HCT116 (cell line): ENCODE measurements around the gene STK11. TPM values are rescaled to one million over a fixed set of nuclear protein-coding genes. Genes with fewer than 3 reads are reported as not detected.
A peak's percentile ranks its signal among the peaks of the same experiment; 100 is the strongest.

ENCODE experiments used
- ATAC-seq: fragments of 200-7000 bp; cut with Tn5 transposase; 2 replicates; pipeline ENCODE4 v1.9.1; 2020; ENCODE audit warnings: mild to moderate bottlenecking, moderate library complexity
- BruUV-seq: library from RNA; stranded (reverse); fragments of 400-500 nt; replicated peaks from 2 replicates; lab custom pipeline; 2021; lab: Mats Ljungman, UMichigan
- CTCF ChIA-PET: fragments of 300-600 bp; sonication (Branson Sonifier 250); formaldehyde crosslinking; loops from one replicate; lab custom pipeline; 2021; ENCODE audit warnings: antibody characterized with exemption; lab: Charles Lee
- POLR2A ChIA-PET: fragments of 300-600, 350-600 bp; sonication (Branson Sonifier 250); formaldehyde crosslinking; loops from one replicate; lab custom pipeline; 2021; ENCODE audit warnings: antibody characterized with exemption; lab: Charles Lee
- RAD21 ChIA-PET, 2 experiments: fragments of 300-600 bp; sonication (Branson Sonifier 250); formaldehyde crosslinking; loops; one replicate each; lab custom pipeline; 2023; ENCODE audit warnings: low total read pairs in 2 of 2; ENCODE audit not compliant: uncharacterized antibody in 2 of 2, unreplicated experiment in 2 of 2, low non-redundant PET in 1 of 2; lab: Charles Lee
- DNase-seq: peaks from one replicate; pipeline ENCODE4 v3.0.0-alpha.2; 2010; ENCODE audit warnings: low read depth, low spot score
- H2AFZ ChIP-seq: fragments of 200-600 bp; shearing (Covaris generic), sonication (generic); 2 replicates; pipeline ENCODE4 v1.6.1; 2017; ENCODE audit warnings: low read depth, mixed run types, mixed read lengths, antibody characterized with exemption, low read length; ENCODE audit not compliant: poor library complexity, severe bottlenecking
- H3K27ac ChIP-seq: 2 replicates; pipeline ENCODE4 v1.5.1; 2012; ENCODE audit warnings: low read depth, low read length
- H3K27me3 ChIP-seq: fragments of 200-600 bp; sonication (generic); 2 replicates; pipeline ENCODE4 v1.6.1; 2016; ENCODE audit warnings: mixed run types, low read length, mixed read lengths; ENCODE audit not compliant: insufficient read depth
- H3K36me3 ChIP-seq, 2 experiments: fragments of 200-500 bp in 1 of 2; fragments of 200-600 bp in 1 of 2; sonication (Bioruptor generic) in 1 of 2; sonication (generic) in 1 of 2; 2 replicates each; pipeline versions ENCODE4 v1.5.1 to v1.6.1; 2014 to 2016; ENCODE audit warnings: low read length in 2 of 2, inconsistent platforms in 1 of 2, mixed read lengths in 1 of 2, mixed run types in 1 of 2; ENCODE audit not compliant: insufficient read depth in 2 of 2, control insufficient read depth in 1 of 2
- H3K4me1 ChIP-seq, 2 experiments: fragments of 200-600 bp in 1 of 2; sonication (generic) in 1 of 2; 2 replicates each; pipeline versions ENCODE4 v1.5.1 to v1.6.1; 2012 to 2017; ENCODE audit warnings: low read length in 2 of 2, inconsistent platforms in 1 of 2, mild to moderate bottlenecking in 1 of 2, mixed read lengths in 1 of 2, mixed run types in 1 of 2, moderate library complexity in 1 of 2; ENCODE audit not compliant: insufficient read depth in 2 of 2, control insufficient read depth in 1 of 2
- H3K4me2 ChIP-seq: fragments of 200-600 bp; sonication (generic); 2 replicates; pipeline ENCODE4 v1.6.1; 2017; ENCODE audit warnings: mixed run types, low read length, mixed read lengths
- H3K4me3 ChIP-seq, 2 experiments: fragments of 200-600 bp in 1 of 2; sonication (generic) in 1 of 2; replicated peaks in 1 of 2; 2 replicates each; pipeline ENCODE4 v1.5.1; 2011 to 2016; ENCODE audit warnings: low read length in 2 of 2, control low read depth in 1 of 2, low read depth in 1 of 2, mild to moderate bottlenecking in 1 of 2, mixed read lengths in 1 of 2, mixed run types in 1 of 2
- H3K79me2 ChIP-seq: fragments of 200-600 bp; sonication (generic); 2 replicates; pipeline ENCODE4 v1.6.1; 2017; ENCODE audit warnings: mild to moderate bottlenecking, mixed run types, low read length, moderate library complexity, mixed read lengths; ENCODE audit not compliant: insufficient read depth
- H3K9ac ChIP-seq: fragments of 200-600 bp; sonication (generic); 2 replicates; pipeline ENCODE4 v1.6.1; 2016; ENCODE audit warnings: low read length, mixed read lengths
- H3K9me2 ChIP-seq: fragments of 200-600 bp; sonication (generic), shearing (Covaris generic); 2 replicates; pipeline ENCODE4 v1.6.1; 2017; ENCODE audit warnings: mixed run types, mild to moderate bottlenecking, moderate library complexity; ENCODE audit not compliant: insufficient read depth
- H3K9me3 ChIP-seq, 2 experiments: fragments of 200-500 bp in 1 of 2; fragments of 200-600 bp in 1 of 2; sonication (Bioruptor generic) in 1 of 2; sonication (generic) in 1 of 2; 2 replicates each; pipeline ENCODE4 v1.6.1; 2014 to 2017; ENCODE audit warnings: low read length in 2 of 2, mixed read lengths in 2 of 2, inconsistent platforms in 1 of 2, low read depth in 1 of 2, mild to moderate bottlenecking in 1 of 2, mixed run types in 1 of 2, moderate library complexity in 1 of 2; ENCODE audit not compliant: control insufficient read depth in 1 of 2, insufficient read depth in 1 of 2
- H4K20me1 ChIP-seq: fragments of 200-600 bp; sonication (generic), shearing (Covaris generic); 2 replicates; pipeline ENCODE4 v1.6.1; 2017; ENCODE audit warnings: mixed run types, mild to moderate bottlenecking, moderate library complexity; ENCODE audit not compliant: insufficient read depth
- EGR1 ChIP-seq: IDR thresholded peaks from 2 replicates; pipeline ENCODE4 v1.6.1; 2012; ENCODE audit warnings: low read depth
- EZH2 ChIP-seq: fragments of 200-600 bp; sonication (generic); IDR thresholded peaks from 2 replicates; pipeline ENCODE4 v1.6.1; 2017; ENCODE audit warnings: antibody characterized with exemption, mixed run types
- EZH2phosphoT487 ChIP-seq: fragments of 200-600 bp; IDR thresholded peaks from 2 replicates; pipeline ENCODE4 v1.6.1; 2018; ENCODE audit warnings: antibody characterized with exemption, borderline replicate concordance
- POLR2A ChIP-seq: IDR thresholded peaks from 2 replicates; pipeline ENCODE4 v1.7.0; 2011; ENCODE audit warnings: borderline replicate concordance; ENCODE audit not compliant: insufficient read depth, insufficient read length; ENCODE audit errors: extremely low read depth
- POLR2AphosphoS5 ChIP-seq: IDR thresholded peaks from 2 replicates; pipeline ENCODE4 v1.6.1; 2011; ENCODE audit warnings: mild to moderate bottlenecking, low read depth, low read length, moderate library complexity
- SRF ChIP-seq: IDR thresholded peaks from 2 replicates; pipeline ENCODE4 v1.6.1; 2012; ENCODE audit warnings: low read depth
- TCF7L2 ChIP-seq: IDR thresholded peaks from 2 replicates; pipeline ENCODE4 v1.7.0; 2011; ENCODE audit warnings: borderline replicate concordance, inconsistent platforms; ENCODE audit not compliant: insufficient read depth, insufficient read length; ENCODE audit errors: extremely low read depth
- YY1 ChIP-seq: IDR thresholded peaks from 2 replicates; pipeline ENCODE4 v1.6.1; 2011; ENCODE audit warnings: low read length, low read depth, moderate library complexity, mild to moderate bottlenecking; ENCODE audit not compliant: insufficient replicate concordance; ENCODE audit errors: extremely low read depth
- ZFX ChIP-seq: fragments of 450-650 bp; IDR thresholded peaks from 2 replicates; pipeline ENCODE4 v1.6.1; 2017
- intact Hi-C: fragments of 100-400 bp; cut with micrococcal nuclease; formaldehyde crosslinking; loops from 2 replicates; pipeline ENCODE4 v1.10.0; 2022
- total RNA-seq: library from RNA; stranded (reverse); gene quantifications from one replicate; pipeline ENCODE4 v1.2.1, GENCODE V29; 2021; ENCODE audit not compliant: unreplicated experiment
- TF ChIP-seq, protein P1 (sequence below), 3 experiments: fragments of 200-600 bp in 1 of 3; sonication (generic) in 1 of 3; IDR thresholded peaks in 2 of 3; conservative IDR thresholded peaks in 1 of 3; 2 replicates each; pipeline ENCODE4 v1.5.1; 2012 to 2017; ENCODE audit warnings: low read depth in 2 of 3, low read length in 2 of 3, antibody characterized with exemption in 1 of 3, borderline replicate concordance in 1 of 3, control low read depth in 1 of 3, mild to moderate bottlenecking in 1 of 3, mixed read lengths in 1 of 3, mixed run types in 1 of 3, moderate library complexity in 1 of 3; ENCODE audit not compliant: insufficient read depth in 1 of 3

STK11 gene
- total RNA-seq, 1 experiment from 2014 or later = 86.9 TPM

DNA sequence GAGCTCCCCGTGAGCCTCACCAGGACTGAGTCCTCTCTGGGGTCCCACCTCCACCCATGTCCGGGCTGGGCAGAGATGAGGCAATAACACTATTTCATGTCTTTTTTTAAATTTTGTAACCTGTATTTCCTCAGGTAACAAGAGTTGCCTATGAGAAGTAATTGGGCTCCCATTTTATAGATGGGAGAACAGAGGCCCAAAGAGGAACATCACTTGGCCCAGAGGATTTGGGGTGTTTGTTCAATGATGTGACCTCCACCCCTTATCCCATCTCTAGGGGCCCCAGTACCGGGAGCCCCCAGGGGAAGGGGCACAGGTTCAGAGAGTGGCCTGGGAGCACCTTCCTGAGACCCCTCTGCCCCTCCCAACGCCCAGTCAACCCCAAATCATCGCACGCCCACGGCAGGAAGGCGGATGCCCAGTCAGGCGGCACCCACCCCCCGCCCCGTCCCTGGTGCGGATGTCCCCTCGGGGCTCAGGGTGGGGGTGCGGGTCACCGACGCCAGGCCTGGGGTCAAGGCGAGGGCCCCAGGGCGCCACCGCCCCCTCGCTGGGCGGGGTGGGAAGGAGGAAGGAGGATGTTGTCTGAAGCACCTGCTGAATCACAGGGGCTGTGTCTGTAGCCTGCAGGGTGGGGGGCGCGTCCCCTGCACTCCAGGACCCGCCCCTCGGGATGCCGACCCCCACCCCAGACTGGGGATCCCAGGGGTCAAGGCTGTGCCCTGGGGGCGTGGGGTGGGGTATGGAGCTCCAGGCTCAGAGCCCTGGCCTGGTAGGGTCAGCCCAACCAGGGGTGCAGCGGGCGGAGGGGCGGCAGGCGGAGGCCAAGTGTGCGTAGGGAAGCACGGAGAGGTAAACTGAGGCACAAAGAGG lies 54.5 kb downstream of the STK11 start (continued):
- TF ChIP-seq ZFX = no peak

DNA sequence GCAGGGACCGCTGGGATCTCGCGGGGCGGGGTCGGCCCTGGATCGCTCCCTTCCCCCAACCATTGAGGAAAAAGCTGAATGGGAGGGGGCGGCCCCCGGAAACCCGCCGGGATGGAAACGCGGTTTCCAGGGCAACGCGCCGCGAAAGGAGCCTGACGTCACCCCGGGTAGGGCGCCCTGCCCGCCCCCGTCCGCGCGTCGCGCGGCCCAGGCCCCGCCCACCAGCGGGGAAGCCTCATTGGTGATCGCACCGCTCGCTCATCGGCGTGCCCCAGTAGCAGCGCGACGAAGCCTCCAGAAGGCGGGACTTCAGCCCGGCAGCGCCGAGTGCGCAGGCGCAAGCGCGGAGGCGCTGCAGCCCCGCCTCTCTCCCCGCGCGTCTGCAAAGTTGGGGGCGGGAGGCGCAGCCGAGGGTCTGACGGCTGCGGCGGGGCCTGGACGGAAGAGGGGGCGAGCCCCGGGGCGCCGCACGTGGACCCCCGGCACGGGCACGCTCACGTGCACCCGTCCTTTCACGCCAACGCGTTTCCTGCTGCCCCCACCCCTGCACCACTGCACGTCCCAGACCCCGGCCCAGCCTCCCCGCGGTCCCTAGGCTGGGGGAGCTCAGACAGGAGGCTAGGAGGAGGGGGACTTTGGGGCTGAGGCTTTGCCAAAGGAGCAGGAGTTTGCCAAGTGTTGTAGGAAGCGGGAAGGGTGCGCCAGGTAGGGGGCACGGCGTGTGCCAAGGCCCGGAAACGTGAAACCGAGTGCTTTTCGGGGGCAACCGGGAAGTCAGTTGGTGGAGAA lies 55.4 kb downstream of the STK11 start:
- POLR2A ChIA-PET = interaction anchor here (0.6 to 4.4 kb wide), 4 partner anchors 8 to 338 kb away, joined by 3 to 54 read pairs (median 4); partner anchors contain the start of gene CIRBP
- no peak overlapping the region for H2AFZ ChIP-seq

DNA sequence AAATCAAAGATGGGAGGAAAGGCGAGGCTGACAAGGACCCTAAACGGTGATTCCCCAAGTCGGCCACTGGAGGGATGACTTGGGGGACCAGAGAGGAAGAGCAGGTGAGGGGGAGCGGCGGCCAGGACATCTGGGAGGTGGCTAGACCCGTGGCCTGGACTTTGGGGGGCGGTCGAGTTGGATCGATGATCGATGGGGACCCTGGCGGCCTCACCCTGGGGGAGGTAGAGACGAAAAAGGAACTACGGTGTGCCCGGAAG lies 55.9 kb downstream of the STK11 start:
- TF ChIP-seq EGR1 (no peak), ZFX (no peak), EZH2phosphoT487 (no peak), YY1 (no peak), POLR2A (no peak), SRF (no peak), EZH2 (no peak)
- TF ChIP-seq, protein P1, sequence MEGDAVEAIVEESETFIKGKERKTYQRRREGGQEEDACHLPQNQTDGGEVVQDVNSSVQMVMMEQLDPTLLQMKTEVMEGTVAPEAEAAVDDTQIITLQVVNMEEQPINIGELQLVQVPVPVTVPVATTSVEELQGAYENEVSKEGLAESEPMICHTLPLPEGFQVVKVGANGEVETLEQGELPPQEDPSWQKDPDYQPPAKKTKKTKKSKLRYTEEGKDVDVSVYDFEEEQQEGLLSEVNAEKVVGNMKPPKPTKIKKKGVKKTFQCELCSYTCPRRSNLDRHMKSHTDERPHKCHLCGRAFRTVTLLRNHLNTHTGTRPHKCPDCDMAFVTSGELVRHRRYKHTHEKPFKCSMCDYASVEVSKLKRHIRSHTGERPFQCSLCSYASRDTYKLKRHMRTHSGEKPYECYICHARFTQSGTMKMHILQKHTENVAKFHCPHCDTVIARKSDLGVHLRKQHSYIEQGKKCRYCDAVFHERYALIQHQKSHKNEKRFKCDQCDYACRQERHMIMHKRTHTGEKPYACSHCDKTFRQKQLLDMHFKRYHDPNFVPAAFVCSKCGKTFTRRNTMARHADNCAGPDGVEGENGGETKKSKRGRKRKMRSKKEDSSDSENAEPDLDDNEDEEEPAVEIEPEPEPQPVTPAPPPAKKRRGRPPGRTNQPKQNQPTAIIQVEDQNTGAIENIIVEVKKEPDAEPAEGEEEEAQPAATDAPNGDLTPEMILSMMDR (IDR thresholded peaks at IDR 0.05 in 2 of 3, conservative IDR thresholded peaks at IDR 0.05 in 1 of 3; ENCODE audit: borderline replicate concordance in 1 of 3, insufficient read depth in 1 of 3, low read depth in 2 of 3, low read length in 2 of 3) = peak in 1 of 3 experiments; percentile 28; a peak in 2 of 6 replicates
- ChIA-PET POLR2A (interaction anchor here (0.6 to 4.4 kb wide), 3 partner anchors 8 to 16 kb away, joined by 3 to 54 read pairs (median 6); partner anchors contain the start of gene CIRBP), RAD21 (interaction anchor here in 1 of 2 experiments (1.3 kb wide), 1 partner anchor 8 kb away, joined by 3 read pairs; no protein-coding TSS in a partner anchor), CTCF (interaction anchor here (0.9 to 1.6 kb wide), 2 partner anchors 14 to 17 kb away, joined by 3 to 15 read pairs; no protein-coding TSS in a partner anchor)
- Histone ChIP-seq H3K4me1 (peaks cover 59 to 95% of the 10 kb centered on the region in 2 experiments), H3K36me3 (peaks cover 6 to 13% of the 10 kb centered on the region in 2 experiments; a peak in 3 of 4 replicates), H4K20me1 (no peaks in the 10 kb centered on the region), H3K27me3 (no peaks in the 10 kb centered on the region), H3K9ac (peak overlapping the region; percentile 99), H2AFZ (no peak overlapping the region), H3K9me3 (no peaks in the 10 kb centered on the region), H3K79me2 (peaks cover 27% of the 10 kb centered on the region), H3K4me3 (peak overlapping the region; percentile 85 to 89), H3K27ac (peak overlapping the region; percentile 99), H3K4me2 (peak overlapping the region; percentile 98), H3K9me2 (no peaks in the 10 kb centered on the region)
- no TSS peak for BruUV-seq
- DNase-seq = no peak
- intact Hi-C loops = no loop called here
- ATAC-seq = no peak

More for the DNA sequence above, 55.4 kb downstream of the STK11 start:
- Histone ChIP-seq H3K9me3 (no peaks in the 10 kb centered on the region), H3K27me3 (no peaks in the 10 kb centered on the region), H3K27ac (peak overlapping the region; percentile 99), H4K20me1 (no peaks in the 10 kb centered on the region), H3K9ac (peak overlapping the region; percentile 99), H3K9me2 (no peaks in the 10 kb centered on the region), H3K4me2 (peak overlapping the region; percentile 98), H3K36me3 (peaks cover 6 to 15% of the 10 kb centered on the region in 2 experiments; a peak in 3 of 4 replicates), H3K4me1 (peaks cover 58 to 93% of the 10 kb centered on the region in 2 experiments), H3K4me3 (peak overlapping the region; percentile 85 to 89), H3K79me2 (peaks cover 31% of the 10 kb centered on the region)
- ChIA-PET CTCF (interaction anchor here (1.0 to 1.6 kb wide), 2 partner anchors 16 kb away, joined by 4 to 15 read pairs; no protein-coding TSS in a partner anchor), RAD21 (interaction anchor here in 1 of 2 experiments (1.3 kb wide), 1 partner anchor 8 kb away, joined by 3 read pairs; no protein-coding TSS in a partner anchor)
- peak; percentile 6 for TF ChIP-seq POLR2A
- TF ChIP-seq TCF7L2 = no peak
- TF ChIP-seq POLR2AphosphoS5 = peak; percentile 71
- intact Hi-C loops = no loop called here
- peak; percentile 91 for DNase-seq
- ATAC-seq = peak; percentile 73
- BruUV-seq = no TSS peak
